Activated T-cell treated with anti-CD3 and anti-CD28 coated beads, Interleukin-2, amount 50 U/mL, for 4 hours (primary cell): ENCODE results near the gene REEP6. TPM values are rescaled to one million over a fixed set of nuclear protein-coding genes. Genes with fewer than 3 reads are reported as not detected.
A peak's percentile ranks its signal among the peaks of the same experiment; 100 is the strongest.
"Not testable (repeated sequence)": the region's sequence is repeated elsewhere in the genome, so short reads cannot be mapped to it uniquely, and the experiment has no call there.

Experiments used
- ATAC-seq, 2 donors: fragments of 200-7000 bp; cut with Tn5 transposase; one replicate each; pipeline ENCODE4 v1.10.0; 2021
- DNase-seq: peaks from one replicate; pipeline ENCODE4 v3.0.0-alpha.2; 2020
- H3K27me3 Mint-ChIP-seq: one replicate; pipeline ENCODE4 v1.8.0; 2021; ENCODE audit warnings: low read depth, mixed read lengths
- H3K36me3 Mint-ChIP-seq: one replicate; pipeline ENCODE4 v1.8.0; 2022; ENCODE audit warnings: mixed read lengths; ENCODE audit not compliant: insufficient read depth
- H3K4me1 Mint-ChIP-seq: one replicate; pipeline ENCODE4 v1.8.0; 2021; ENCODE audit warnings: low read depth, mixed read lengths
- H3K4me3 Mint-ChIP-seq: one replicate; pipeline ENCODE4 v1.8.0; 2021; ENCODE audit warnings: mild to moderate bottlenecking, moderate library complexity, mixed read lengths
- H3K9me3 Mint-ChIP-seq: one replicate; pipeline ENCODE4 v1.8.0; 2021; ENCODE audit warnings: mixed read lengths
- total RNA-seq, 3 donors: library from RNA; stranded (reverse); gene quantifications; one replicate each; pipeline ENCODE4 v1.2.1, GENCODE V29; 2021

Gene REEP6
- total RNA-seq, 3 donors from 2014 or later: 1.8 to 3.4 (median 1.9) TPM

GRCh38 chr19:1523412-1524286, 32.7 kb downstream of the REEP6 start, which contains the start of gene PLK5:
TSS of gene PLK5 (plus strand) at chr19:1524077. CDS start at chr19:1526997, 2,920 bp downstream.
- Mint-ChIP-seq H3K4me1 (peaks cover 7% of the 10 kb centered on the region), H3K9me3 (no peaks in the 10 kb centered on the region), H3K27me3 (peaks cover 38% of the 10 kb centered on the region), H3K36me3 (no peaks in the 10 kb centered on the region), H3K4me3 (no peak within 1 kb of the TSS)
- DNase-seq (no peak), ATAC-seq (peak in 1 of 2 donors; percentile 36)

GRCh38 chr19:1524287-1524971, 33.4 kb downstream of the REEP6 start:
- DNase-seq (no peak), ATAC-seq (no peak)
- no peaks in the 10 kb centered on the region for H3K36me3 Mint-ChIP-seq
- H3K9me3 Mint-ChIP-seq: no peaks in the 10 kb centered on the region
- H3K27me3 Mint-ChIP-seq: peaks cover 38% of the 10 kb centered on the region
- no peak overlapping the region for H3K4me3 Mint-ChIP-seq
- peaks cover 7% of the 10 kb centered on the region for H3K4me1 Mint-ChIP-seq

- Mint-ChIP-seq H3K9me3 (no peaks in the 10 kb centered on the region), H3K27me3 (peaks cover 41% of the 10 kb centered on the region), H3K4me1 (peaks cover 7% of the 10 kb centered on the region), H3K36me3 (no peaks in the 10 kb centered on the region), H3K4me3 (no peak overlapping the region)
- DNase-seq (no peak), ATAC-seq (no peak)
Observed at GRCh38 chr19:1524972-1525325, 34.0 kb downstream of the REEP6 start.

- no peaks in the 10 kb centered on the region for H3K9me3 Mint-ChIP-seq
- H3K27me3 Mint-ChIP-seq: peaks cover 44% of the 10 kb centered on the region
- H3K4me3 Mint-ChIP-seq: no peak overlapping the region
- H3K36me3 Mint-ChIP-seq: no peaks in the 10 kb centered on the region
- DNase-seq (no peak), ATAC-seq (no peak)
- peaks cover 7% of the 10 kb centered on the region for H3K4me1 Mint-ChIP-seq
Observed at GRCh38 chr19:1525343-1525742, 34.4 kb downstream of the REEP6 start.

GRCh38 chr19:1526066-1526778, 35.2 kb downstream of the REEP6 start:
- no peak overlapping the region for H3K4me3 Mint-ChIP-seq
- H3K4me1 Mint-ChIP-seq: peaks cover 7% of the 10 kb centered on the region
- no peaks in the 10 kb centered on the region for H3K9me3 Mint-ChIP-seq

GRCh38 chr19:1526979-1527649, 36.1 kb downstream of the REEP6 start:
- Mint-ChIP-seq H3K27me3 (peaks cover 45% of the 10 kb centered on the region), H3K4me3 (no peak overlapping the region), H3K4me1 (peaks cover 7% of the 10 kb centered on the region), H3K9me3 (no peaks in the 10 kb centered on the region), H3K36me3 (no peaks in the 10 kb centered on the region)
- no peak for DNase-seq
- no peak for ATAC-seq

More at GRCh38 chr19:1526066-1526778, 35.2 kb downstream of the REEP6 start:
- Mint-ChIP-seq H3K36me3 (no peaks in the 10 kb centered on the region), H3K27me3 (peaks cover 41% of the 10 kb centered on the region)
- ATAC-seq: no peak
- no peak for DNase-seq

GRCh38 chr19:1527650-1528309, 36.8 kb downstream of the REEP6 start:
- Mint-ChIP-seq H3K36me3 (no peaks in the 10 kb centered on the region), H3K27me3 (peaks cover 44% of the 10 kb centered on the region), H3K4me1 (peaks cover 7% of the 10 kb centered on the region), H3K4me3 (no peak overlapping the region), H3K9me3 (no peaks in the 10 kb centered on the region)
- no peak for ATAC-seq
- no peak for DNase-seq

GRCh38 chr19:1528596-1529429, 37.8 kb downstream of the REEP6 start:
- ATAC-seq (no peak), DNase-seq (no peak)
- Mint-ChIP-seq H3K9me3 (no peaks in the 10 kb centered on the region), H3K36me3 (no peaks in the 10 kb centered on the region), H3K27me3 (peaks cover 43% of the 10 kb centered on the region), H3K4me1 (peaks cover 7% of the 10 kb centered on the region), H3K4me3 (no peak overlapping the region)

GRCh38 chr19:1529430-1529816, 38.4 kb downstream of the REEP6 start:
- ATAC-seq: no peak
- Mint-ChIP-seq H3K27me3 (peaks cover 44% of the 10 kb centered on the region), H3K9me3 (no peaks in the 10 kb centered on the region)

GRCh38 chr19:1530856-1531255, 39.9 kb downstream of the REEP6 start:
- DNase-seq, H3K4me3 Mint-ChIP-seq, H3K9me3 Mint-ChIP-seq, H3K36me3 Mint-ChIP-seq, H3K4me1 Mint-ChIP-seq, ATAC-seq: not testable (repeated sequence)
- H3K27me3 Mint-ChIP-seq: peaks cover 38% of the 10 kb centered on the region

More at GRCh38 chr19:1529430-1529816, 38.4 kb downstream of the REEP6 start:
- no peak overlapping the region for H3K4me3 Mint-ChIP-seq
- H3K36me3 Mint-ChIP-seq: no peaks in the 10 kb centered on the region
- peaks cover 5% of the 10 kb centered on the region for H3K4me1 Mint-ChIP-seq
- DNase-seq: no peak

- Mint-ChIP-seq H3K9me3 (no peaks in the 10 kb centered on the region), H3K4me1 (no peaks in the 10 kb centered on the region), H3K36me3 (no peaks in the 10 kb centered on the region), H3K27me3 (peaks cover 33% of the 10 kb centered on the region), H3K4me3 (no peak overlapping the region)
- ATAC-seq (no peak), DNase-seq (no peak)
Observed at GRCh38 chr19:1531587-1531986, 40.6 kb downstream of the REEP6 start.

- no peak for DNase-seq
- Mint-ChIP-seq H3K4me3 (no peak overlapping the region), H3K36me3 (no peaks in the 10 kb centered on the region), H3K27me3 (peaks cover 31% of the 10 kb centered on the region), H3K4me1 (no peaks in the 10 kb centered on the region), H3K9me3 (no peaks in the 10 kb centered on the region)
- no peak for ATAC-seq
Observed at GRCh38 chr19:1532003-1532402, 41.0 kb downstream of the REEP6 start.
